Stimulated activated CD4-positive, alpha-beta T cell treated with anti-CD3 and anti-CD28 coated beads, TNF-alpha, amount 100 ng/mL, for 4 hours (primary cell): ENCODE results near the gene PIM1.

Experiments used
- DNase-seq, 3 experiments: peaks; one replicate each; pipeline ENCODE4 v3.0.0-alpha.2; 2020; ENCODE audit warnings: low read depth in 3 of 3

The PIM1 gene

DNA sequence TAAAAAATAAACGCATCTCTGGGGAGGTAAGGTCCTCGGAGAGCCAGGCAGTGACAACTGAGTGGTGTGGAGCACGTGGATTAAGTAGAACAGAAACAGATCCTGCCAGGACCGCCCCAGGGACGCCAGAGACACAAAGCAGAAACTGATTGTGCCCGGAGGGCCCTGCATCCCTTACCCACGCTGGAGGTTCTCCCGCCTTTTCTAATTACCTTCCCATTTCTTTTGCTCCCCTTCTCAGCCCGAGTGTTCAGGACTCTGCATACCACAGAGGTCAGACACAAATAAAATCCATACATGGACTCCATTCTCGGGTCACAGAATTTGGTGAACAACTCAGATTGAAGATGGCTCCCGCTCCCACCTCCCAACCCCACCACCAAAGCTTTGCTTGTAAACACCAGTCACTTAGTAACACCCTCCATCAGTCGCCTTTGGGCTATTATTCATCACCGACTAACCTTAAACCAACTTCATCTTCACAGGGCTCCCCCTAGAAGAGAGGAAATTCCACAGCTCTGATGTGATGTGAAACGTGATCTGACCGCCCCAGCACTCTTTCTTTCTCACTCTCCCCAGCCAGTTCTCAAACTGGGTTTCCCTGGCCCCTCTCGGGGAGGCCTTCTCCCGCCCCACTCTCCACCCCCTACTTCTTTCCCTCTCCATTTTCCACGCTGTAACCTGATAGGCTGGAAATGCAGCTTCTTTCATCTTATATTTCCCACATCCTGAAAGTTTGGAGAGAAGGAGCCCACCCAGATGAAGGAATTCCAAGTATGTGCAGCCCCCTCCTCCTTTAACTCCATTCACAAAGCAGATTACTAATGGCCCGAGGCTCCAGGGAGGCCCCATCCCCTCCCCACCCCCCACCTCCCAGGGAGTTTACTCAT lies 32.5 kb upstream of the PIM1 start:
- DNase-seq = peak in 1 of 3 experiments; percentile 8

DNA sequence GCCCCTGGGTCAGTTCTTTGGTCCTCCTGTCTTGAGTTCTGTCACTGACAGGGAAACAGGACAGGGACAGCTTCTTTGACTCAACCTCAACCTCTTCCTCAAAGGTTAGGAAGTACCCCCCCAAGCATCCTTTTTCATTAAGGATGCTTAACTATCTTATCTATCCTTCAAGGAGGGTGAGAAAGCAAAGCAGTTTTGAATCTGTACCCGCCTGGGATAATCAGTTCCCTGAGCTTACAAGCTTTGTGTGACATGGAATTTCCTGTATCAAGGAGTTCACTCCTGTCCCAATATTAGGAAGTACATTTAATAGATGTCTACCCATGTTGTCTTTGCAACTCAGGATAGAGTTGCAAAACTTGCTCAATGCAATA lies 31.1 kb upstream of the PIM1 start:
- DNase-seq = no peak

DNA sequence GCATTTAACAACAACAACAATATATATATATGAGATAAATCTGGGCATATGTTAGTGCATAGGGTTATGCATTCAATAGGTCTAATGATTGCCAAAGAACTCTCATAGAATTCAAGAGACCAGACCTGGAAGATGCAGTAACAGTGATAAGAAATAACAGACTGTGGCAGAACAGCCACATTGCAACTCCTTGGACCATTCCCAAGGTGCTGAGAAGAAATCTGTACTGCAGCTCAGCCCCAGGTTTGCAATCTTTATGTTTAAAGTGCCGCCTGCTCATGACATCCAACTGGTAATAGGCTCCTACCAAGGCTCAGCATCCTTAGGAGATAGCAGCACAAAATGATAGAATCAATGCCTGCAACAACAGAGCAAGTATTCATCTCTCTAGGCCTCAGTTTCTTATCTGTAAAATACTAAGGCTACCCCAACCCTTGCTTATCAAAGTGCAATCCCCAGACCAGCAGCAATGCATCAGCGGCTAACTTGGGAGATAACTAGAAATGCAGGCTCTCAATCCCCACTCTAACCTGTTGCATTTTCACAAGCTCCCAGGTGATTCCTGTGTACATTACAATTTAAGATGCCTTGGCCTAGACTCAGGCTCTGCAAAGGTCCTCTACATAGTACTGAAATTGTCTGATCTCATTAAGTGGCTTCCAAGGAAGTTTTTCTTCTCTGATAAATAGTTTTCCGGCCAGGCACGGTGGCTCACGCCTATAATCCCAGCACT lies 30.6 kb upstream of the PIM1 start:
- DNase-seq = no peak

DNA sequence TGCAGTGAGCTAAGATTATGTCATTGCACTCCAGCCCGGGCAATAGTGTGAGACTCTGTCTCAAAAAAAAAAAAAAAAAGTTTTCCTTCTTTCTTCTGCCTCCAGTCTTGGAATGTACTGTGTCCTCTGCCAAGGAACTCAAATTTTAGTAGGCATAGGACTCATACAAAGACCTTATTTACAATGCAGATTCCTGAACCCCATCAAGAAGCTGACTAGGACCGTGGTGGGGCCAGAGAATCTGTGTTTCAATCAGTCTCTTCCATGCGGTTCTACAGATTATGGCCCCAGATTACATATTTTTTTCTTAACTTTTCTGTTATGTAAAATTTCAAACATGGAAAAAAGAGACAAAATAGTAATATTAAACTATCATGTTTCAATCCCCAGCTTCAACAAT lies 29.8 kb upstream of the PIM1 start:
- DNase-seq = no peak

DNA sequence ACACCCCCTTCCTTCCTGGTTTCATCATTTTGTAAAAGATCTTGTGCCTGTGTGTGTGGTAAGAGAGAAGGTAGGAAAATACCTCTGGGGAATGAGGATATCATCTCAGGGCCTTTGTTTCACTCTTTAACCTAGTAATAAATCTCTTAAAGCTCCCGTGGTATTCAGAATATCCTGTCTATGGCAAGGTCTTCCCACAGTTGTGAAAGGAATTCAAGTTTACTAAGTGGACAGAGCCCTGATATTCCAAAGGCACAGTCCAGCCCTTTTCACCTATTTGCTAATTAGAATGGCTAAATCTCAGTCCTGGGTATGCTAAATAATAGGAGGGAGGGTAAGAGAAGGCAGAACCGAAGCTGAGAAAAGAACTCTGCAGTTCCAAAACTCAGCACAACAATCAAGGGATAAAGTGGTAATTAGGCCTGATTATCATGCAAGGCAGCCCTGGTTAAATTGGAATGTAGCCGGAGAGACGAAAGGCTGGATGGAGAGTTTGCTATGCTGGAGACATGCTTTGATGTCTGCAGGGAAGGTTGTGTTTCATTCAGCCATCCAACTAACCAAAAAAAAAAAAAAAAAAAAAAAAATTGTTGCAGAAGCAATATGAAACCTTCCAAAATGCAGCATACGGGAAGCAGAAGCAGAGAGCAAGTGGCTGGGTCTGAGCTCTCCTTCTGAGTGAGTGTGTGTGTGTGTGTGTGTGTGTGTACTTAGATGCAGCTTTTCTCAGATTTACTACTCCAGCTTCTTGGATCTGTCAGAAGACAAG lies 28.5 kb upstream of the PIM1 start:
- no peak for DNase-seq

DNA sequence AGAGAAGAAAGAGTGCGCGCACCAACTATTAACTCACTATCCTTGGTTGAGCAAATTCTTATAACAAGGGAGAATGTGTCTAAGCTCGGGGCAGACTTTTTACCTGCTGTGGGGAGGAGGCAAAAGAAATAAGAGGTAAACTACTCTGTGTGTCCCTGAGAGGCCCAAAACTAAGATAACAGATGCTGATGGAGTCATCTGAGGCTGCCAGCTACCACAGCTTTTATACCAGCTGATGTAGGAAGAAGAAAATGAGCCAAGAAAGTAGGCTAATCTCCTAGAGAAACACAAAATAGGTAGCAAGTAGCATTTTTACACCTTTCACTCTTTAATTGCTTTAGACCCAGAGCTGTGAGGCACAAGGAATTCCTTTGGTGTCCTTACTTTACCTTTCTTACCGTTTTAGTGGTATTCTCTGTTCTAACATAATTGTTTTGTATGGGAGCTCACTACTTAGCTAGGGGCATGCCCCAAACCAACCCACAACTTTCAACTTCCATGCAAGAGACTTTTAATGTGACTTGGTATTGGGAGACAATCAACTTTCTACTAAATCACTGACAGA lies 27.8 kb upstream of the PIM1 start:
- DNase-seq = no peak

DNA sequence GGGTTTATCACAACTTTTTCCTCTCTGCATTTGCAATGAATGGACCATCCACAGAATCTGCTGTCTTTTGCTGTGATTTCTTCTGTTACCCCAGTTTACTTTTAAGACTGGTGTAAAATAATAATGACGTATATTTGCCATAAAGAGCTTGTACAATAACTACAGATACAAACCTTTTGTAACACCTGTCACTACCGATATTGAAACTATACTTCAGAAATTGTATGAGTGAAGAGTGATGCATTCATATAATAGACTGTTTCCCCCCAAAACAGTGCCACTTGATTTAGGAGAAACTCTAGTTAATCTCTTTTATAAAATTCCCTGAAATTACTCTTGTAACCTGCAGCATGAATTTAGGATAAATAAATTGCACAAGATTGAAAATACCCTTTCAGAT lies 26.4 kb upstream of the PIM1 start:
- no peak for DNase-seq

DNA sequence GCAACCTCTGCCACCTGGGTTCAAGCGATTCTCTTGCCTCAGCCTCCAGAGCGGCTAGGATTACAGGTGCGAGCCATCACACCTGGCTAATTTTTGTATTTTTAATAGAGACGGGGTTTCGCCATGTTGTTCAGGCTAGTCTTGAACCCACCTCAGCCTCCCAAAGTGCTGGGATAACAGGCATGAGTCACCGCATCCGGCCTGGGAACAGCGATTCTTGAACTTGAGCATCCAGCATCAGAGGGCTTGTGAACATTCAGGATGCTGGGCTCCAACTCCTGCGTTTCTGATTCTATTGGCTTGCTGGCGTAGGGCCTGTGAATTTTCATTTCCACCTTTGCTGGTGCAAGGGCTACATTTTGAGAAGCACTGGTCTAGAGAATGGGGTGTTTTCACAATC lies 24.5 kb upstream of the PIM1 start:
- DNase-seq = no peak

DNA sequence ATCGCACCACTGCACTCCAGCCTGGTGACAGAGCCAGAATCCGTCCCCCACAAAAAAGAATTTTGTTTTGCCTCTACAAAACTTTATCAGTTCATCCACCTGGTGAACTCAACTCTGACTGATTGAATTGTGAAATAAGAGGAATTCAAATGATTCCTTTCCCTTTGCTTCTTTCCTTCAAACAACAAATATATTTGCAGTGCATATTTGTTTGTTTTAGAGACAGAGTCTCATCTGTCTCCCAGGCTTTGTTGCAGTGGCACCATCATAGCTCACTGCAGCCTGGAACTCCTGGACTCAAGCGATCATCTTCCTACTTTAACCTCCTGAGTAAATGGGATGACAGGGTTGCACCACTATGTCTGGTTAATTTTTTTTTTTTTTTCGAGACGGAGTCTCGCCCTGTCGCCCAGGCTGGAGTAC lies 23.2 kb upstream of the PIM1 start:
- no peak for DNase-seq

DNA sequence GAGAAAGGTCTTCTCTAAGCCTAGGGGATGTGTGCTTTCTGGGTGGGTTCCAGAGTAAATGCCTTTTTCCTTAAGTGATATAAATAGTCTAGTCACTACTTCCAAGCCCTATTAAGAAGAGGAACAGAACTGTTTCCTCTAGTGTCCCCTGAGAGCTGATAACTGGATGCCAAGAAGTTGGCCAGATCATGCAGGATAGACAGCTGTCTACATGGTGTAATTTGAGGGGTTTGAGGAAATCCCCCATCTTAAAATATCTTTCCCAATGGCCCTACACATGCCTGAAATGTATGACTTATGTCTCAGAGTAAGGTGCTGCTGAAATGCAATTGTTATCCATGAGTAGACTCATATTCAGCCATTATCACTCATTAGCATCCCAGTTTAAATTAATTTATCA lies 20.2 kb upstream of the PIM1 start:
- no peak for DNase-seq

DNA sequence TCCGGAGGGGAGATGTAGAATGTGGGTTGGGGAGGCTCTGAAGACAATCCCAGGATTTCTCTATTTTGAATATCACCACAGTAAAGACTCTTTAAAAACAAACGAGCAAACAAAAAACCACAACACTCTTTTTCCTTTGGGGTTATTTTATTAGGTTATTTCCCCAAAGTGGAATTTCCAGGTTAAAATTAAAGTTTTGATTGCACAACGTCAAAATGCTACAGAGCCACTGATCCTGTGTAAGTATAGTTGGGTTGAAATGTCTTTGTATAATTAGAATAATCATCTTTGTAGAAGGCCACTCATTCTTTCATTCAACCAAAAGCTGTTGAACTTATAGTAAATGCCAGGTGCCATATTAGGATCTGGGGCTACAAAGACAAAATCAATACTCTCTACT lies 19.6 kb upstream of the PIM1 start:
- DNase-seq = no peak

DNA sequence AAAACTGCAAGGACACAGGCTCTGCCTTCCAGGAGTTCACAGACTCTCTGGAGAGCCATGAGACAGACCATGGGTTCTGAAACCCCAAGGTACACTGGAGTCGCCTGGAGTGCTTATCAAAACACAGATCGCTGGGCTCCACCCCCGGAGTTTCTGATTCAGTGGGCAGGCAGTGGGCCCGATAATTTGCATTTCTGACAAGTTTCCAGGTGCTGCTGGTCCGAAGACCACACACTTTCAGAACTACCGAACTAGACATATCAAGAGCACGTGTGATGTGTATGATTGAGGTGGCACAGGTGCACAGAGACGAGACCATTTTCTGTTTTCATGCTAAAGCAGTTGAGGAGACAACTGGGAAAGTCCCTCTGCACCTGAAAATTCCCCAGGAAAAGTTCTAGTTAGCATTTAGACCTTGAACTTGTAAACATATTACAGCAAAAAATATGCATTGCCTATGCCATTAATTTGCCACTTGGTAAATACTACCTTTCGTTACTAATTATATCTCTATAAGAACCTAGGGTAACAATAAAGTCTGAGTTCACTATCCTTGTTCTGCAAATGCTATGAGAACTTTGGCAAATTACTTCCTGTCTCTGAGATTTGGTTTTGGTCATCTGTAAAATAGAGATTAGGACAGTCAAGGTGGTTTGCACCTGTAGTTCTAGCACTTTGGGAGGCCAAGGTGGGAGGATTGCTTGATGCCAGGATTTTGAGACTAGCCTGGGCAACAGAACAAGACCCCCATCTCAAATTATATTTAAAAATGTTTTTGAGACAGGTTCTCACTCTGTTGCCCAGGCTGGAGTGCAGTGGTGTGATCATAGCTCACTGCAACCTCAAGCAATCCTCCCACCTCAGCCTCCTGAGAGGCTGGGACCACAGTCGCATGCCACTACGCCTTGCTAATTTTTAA lies 14.3 kb upstream of the PIM1 start:
- DNase-seq = peak in 1 of 3 experiments; percentile 24

DNA sequence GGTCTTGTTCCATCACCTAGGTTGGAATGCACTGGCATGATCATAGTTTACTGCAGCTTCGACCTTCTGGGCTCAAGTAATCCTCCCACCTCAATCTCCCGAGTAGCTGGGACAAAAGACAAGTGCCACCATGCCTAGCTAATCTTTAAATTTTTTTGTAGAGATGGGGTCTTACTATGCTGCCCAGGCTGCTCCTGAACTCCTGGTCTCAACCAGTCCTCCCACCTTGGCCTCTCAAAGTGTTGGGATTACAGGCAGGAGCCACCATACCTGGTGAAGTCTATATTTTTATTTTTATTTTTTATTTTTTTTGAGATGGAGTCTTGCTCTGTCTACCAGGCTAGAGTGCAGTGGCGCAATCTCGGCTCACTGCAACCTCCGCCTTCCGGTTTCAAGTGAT lies 11.4 kb upstream of the PIM1 start:
- no peak for DNase-seq

DNA sequence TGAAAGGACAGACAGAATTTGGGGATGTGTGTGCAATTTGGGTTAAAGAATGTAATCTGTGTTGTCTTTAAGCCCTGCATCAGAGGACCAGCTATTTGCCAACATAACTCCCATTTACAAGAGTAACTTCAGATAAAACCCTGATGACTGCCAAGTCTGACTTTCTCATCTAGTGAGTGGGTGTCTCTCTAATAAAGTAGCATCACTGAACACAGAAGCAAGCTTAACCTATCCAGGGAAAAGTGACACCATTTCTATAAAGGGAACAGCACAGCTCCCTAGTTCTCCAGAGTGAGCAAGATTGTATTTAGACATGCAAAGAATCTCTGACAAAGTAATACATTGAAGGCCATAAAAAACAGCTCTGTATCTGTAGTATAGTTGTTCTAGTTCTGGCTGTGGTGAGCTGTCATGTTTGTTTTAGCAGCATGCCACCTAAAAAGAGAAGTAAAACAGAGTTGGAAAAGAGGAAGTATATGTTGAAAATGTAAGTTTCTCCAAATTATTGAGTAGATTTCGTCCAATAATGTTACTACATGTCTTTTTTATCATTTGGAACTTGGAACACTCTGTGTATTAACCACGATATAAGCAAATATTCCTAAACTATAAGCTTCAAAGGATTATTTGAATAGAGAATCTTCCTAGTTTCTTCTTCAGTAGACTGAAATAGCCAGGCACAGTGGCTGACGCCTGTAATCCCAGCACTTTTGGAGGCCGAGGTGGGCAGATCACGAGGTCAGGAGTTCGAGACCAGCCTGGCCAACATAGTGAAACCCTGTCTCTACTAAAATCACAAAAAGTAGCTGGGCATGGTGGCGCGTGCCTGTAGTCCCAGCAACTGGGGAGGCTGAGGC lies 8.8 kb upstream of the PIM1 start:
- no peak for DNase-seq

DNA sequence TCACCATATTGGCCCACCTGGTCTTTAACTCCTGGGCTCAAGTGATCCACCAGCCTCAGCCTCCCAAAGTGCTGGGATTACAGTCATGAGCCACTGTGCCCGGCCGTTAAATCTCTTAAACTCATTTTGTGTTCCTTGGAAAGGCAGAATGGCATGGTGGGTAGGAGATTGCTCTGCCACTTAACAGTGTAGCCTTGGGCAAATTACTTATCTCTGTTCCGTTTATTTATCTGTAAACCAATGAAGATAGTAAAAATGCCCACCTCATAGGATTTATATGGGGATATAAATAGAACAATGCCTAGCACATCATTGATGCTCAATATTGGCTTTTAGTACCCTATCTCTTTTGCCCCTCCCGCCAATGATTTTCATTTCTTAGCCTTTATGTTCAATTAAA lies 7.2 kb upstream of the PIM1 start:
- no peak for DNase-seq

DNA sequence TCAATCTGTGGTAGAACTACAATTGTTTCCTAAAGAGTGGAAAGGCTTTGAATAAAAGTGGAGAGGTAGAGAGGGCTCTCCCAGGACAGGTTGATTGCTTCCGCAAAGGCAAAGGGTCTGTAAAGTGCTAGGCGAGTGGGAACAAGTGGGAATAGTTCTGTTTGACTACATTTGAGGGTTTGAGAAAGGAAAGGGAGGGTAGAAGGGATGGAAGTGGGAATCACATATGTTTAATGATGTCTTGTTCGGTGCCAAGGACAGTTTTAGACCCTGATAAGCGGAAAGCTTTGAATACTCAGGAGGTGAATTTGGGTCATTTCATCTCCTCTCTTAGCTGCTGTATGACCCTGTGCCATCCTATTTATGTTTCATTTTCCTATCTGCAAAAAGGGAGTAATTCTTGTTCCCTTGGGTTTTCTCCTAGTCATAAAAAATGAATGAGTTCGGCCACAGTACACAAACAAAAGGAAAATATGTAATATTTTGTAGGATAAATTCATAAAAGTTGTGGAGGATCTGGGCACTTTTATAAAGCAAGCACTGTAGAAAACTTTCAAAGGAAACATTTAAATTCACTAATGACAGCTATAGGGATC lies 1.7 kb upstream of the PIM1 start:
- no peak for DNase-seq

DNA sequence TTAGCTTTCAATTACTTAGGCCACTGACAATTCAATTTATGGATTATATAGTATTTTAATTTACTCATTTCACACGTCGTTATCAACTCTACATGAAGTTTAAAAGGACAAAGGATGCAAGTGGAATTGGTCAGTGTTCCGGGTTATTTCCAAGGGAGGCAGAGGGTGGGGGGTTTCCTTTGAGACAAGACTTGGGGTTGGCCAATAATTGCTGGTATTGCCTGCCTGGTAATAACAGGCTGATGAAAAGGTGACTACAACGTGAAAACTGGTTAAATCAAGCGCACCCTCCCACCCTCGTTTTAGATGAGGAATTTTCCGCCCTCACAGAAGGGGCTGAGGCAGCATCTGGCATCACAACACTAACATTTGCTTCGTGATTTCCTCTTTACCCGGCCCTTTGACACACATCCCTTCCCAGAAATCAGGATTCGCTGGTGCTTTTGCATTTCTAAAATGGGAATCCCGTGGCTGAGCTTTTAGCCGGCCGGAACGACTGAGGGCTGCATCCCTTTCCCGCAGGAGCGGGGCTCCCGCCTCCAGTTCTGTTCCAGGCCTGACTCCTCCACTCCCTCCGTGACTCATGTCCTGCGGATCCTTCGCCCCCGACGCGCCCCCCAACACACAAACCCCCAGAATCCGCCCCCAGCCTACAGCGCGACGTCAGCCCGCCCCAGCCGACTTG lies 999 bp upstream of the PIM1 start:
- DNase-seq = peak in 2 of 3 experiments; percentile 15 to 21

DNA sequence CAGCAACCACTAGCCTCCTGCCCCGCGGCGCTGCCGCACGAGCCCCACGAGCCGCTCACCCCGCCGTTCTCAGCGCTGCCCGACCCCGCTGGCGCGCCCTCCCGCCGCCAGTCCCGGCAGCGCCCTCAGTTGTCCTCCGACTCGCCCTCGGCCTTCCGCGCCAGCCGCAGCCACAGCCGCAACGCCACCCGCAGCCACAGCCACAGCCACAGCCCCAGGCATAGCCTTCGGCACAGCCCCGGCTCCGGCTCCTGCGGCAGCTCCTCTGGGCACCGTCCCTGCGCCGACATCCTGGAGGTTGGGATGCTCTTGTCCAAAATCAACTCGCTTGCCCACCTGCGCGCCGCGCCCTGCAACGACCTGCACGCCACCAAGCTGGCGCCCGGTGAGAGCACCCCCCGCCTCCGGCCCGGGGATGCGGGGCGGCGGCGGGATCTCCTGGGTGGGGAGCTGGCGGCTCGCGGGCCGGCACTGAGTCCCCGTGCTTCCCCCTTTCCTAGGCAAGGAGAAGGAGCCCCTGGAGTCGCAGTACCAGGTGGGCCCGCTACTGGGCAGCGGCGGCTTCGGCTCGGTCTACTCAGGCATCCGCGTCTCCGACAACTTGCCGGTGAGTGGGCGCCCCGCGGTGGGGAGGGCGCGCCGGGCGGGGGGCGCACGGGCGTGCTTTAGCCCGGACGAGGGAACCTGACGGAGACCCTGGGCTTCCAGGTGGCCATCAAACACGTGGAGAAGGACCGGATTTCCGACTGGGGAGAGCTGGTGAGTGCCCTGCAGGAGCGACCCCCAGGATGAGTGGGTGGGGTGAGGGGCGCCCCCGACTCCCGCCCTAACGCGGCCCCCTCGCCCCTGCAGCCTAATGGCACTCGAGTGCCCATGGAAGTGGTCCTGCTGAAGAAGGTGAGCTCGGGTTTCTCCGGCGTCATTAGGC lies 585 bp downstream of the PIM1 start:
- peak in 2 of 3 experiments; percentile 9 to 41 for DNase-seq
